Fibroblast of the aortic adventitia (primary cell): ENCODE data around the gene PITPNB. TPM values are rescaled to one million over a fixed set of nuclear protein-coding genes. Genes with fewer than 3 reads are reported as not detected.

Source experiments
- DNase-seq: peaks from one replicate; pipeline ENCODE4 v3.0.0-alpha.2; 2010; ENCODE audit warnings: low read depth
- H3K4me3 ChIP-seq: 2 replicates; pipeline ENCODE4 v1.5.1; 2011; ENCODE audit warnings: low read depth, mild to moderate bottlenecking, control low read depth, low read length, moderate library complexity
- CTCF ChIP-seq: IDR thresholded peaks from 2 replicates; pipeline ENCODE4 v1.5.1; 2011; ENCODE audit warnings: mild to moderate bottlenecking, low read length, control low read depth, inconsistent platforms; ENCODE audit not compliant: insufficient read depth
- total RNA-seq: library from RNA; depleted of rRNA; stranded (reverse); fragments of >200 nt; gene quantifications from 2 replicates; pipeline ENCODE4 v1.2.3, GENCODE V29; 2012; ENCODE audit warnings: low replicate concordance

Gene PITPNB
- total RNA-seq: 22.1 and 26.8 TPM in 2 replicates

- TF ChIP-seq CTCF: no peak
- DNase-seq: peak; percentile 99
- peak within 1 kb of the TSS; percentile 90 for H3K4me3 ChIP-seq
Observed at GRCh38 chr22:27919222-27919941, at the start of gene PITPNB. Gene PITPNB (minus strand): TSS chr22:27919256. CDS start chr22:27919191, 65 bp downstream.

- H3K4me3 ChIP-seq: no peak overlapping the region
- no peak for TF ChIP-seq CTCF
- no peak for DNase-seq
Observed at GRCh38 chr22:27966168-27967064, 47.4 kb upstream of the PITPNB start.

GRCh38 chr22:27962268-27963044, 43.4 kb upstream of the PITPNB start:
- TF ChIP-seq CTCF: no peak
- H3K4me3 ChIP-seq: no peak overlapping the region
- DNase-seq: no peak

- no peak for DNase-seq
- no peak overlapping the region for H3K4me3 ChIP-seq
- TF ChIP-seq CTCF: no peak
Observed at GRCh38 chr22:27961680-27962079, 42.6 kb upstream of the PITPNB start.

- TF ChIP-seq CTCF: no peak
- no peak overlapping the region for H3K4me3 ChIP-seq
- no peak for DNase-seq
Observed at GRCh38 chr22:27961182-27961581, 42.1 kb upstream of the PITPNB start.

GRCh38 chr22:27959335-27960090, 40.5 kb upstream of the PITPNB start:
- no peak for DNase-seq
- no peak overlapping the region for H3K4me3 ChIP-seq
- TF ChIP-seq CTCF: no peak
